ENCODE measurements around the gene DYNLT5. TPM values are rescaled to one million over a fixed set of nuclear protein-coding genes. Genes with fewer than 3 reads are reported as not detected.
"Not testable (repeated sequence)": the region's sequence is repeated elsewhere in the genome, so short reads cannot be mapped to it uniquely, and the experiment has no call there.

DYNLT5 gene
- total RNA-seq, result not detected

- Mint-ChIP-seq H3K36me3 (peaks cover 0 to 5% of the 10 kb centered on the region in 2 donors), H3K9me3 (no peaks in the 10 kb centered on the region), H3K27ac (no peak within 1 kb of the TSS)
- no peak for DNase-seq (ENCODE audit: low spot score in 2 of 2)
- ATAC-seq, result peak; percentile 56 to 73
Measured at GRCh38 chr1:66752000-66752592, at the start of gene DYNLT5. Gene DYNLT5, plus strand, starts transcription at chr1:66752459. Its CDS starts 2,200 bp downstream, at chr1:66754659.

GRCh38 chr1:66704177-66704875 lies 47.9 kb upstream of the DYNLT5 start:
- no peak overlapping the region for H3K27ac Mint-ChIP-seq
- ATAC-seq, result no peak
- H3K36me3 Mint-ChIP-seq, result no peaks in the 10 kb centered on the region
- H3K9me3 Mint-ChIP-seq, result no peaks in the 10 kb centered on the region
- DNase-seq (ENCODE audit: low spot score in 2 of 2), result no peak

- DNase-seq (ENCODE audit: low spot score in 2 of 2) (no peak), ATAC-seq (no peak)
- Mint-ChIP-seq H3K36me3 (no peaks in the 10 kb centered on the region), H3K9me3 (no peaks in the 10 kb centered on the region), H3K27ac (no peak overlapping the region)
Measured at GRCh38 chr1:66705110-66705509, 47.1 kb upstream of the DYNLT5 start.

- ATAC-seq (no peak), DNase-seq (ENCODE audit: low spot score in 2 of 2) (no peak)
- no peaks in the 10 kb centered on the region for H3K36me3 Mint-ChIP-seq
Measured at GRCh38 chr1:66711420-66711819, 40.8 kb upstream of the DYNLT5 start.

GRCh38 chr1:66712839-66713238 lies 39.4 kb upstream of the DYNLT5 start:
- no peak for DNase-seq (ENCODE audit: low spot score in 2 of 2)

More at GRCh38 chr1:66711420-66711819, 40.8 kb upstream of the DYNLT5 start:
- no peaks in the 10 kb centered on the region for H3K9me3 Mint-ChIP-seq
- no peak overlapping the region for H3K27ac Mint-ChIP-seq

GRCh38 chr1:66723985-66724384 lies 28.3 kb upstream of the DYNLT5 start:
- H3K36me3 Mint-ChIP-seq, result no peaks in the 10 kb centered on the region
- ATAC-seq (no peak), DNase-seq (ENCODE audit: low spot score in 2 of 2) (no peak)
- no peak overlapping the region for H3K27ac Mint-ChIP-seq
- no peaks in the 10 kb centered on the region for H3K9me3 Mint-ChIP-seq

More at GRCh38 chr1:66712839-66713238, 39.4 kb upstream of the DYNLT5 start:
- Mint-ChIP-seq H3K27ac (no peak overlapping the region), H3K9me3 (no peaks in the 10 kb centered on the region), H3K36me3 (no peaks in the 10 kb centered on the region)
- ATAC-seq, result no peak

GRCh38 chr1:66725885-66726665 lies 26.2 kb upstream of the DYNLT5 start:
- no peaks in the 10 kb centered on the region for H3K9me3 Mint-ChIP-seq
- no peak overlapping the region for H3K27ac Mint-ChIP-seq
- ATAC-seq (peak; percentile 63 to 71), DNase-seq (ENCODE audit: low spot score in 2 of 2) (peak in 1 of 2 donors; percentile 71)
- H3K36me3 Mint-ChIP-seq, result no peaks in the 10 kb centered on the region

DNA sequence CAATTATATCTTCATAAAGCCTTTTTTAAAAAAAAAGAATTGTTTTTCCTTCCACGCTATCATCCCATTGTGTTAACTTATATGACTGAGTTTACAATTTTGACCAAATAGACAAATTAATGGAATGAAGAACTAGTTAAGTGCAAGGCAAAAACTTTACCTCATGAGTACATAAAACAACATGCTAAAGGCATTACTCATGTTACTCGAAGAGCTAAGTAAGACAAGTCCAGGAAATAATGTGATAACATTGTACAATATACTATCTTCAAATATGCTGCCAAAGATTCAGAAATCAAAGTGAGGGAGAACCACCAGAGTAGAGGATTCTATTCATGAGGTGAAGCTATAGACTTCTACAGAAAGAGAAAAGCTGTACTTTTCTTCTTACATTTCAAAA lies 24.2 kb upstream of the DYNLT5 start:
- DNase-seq (ENCODE audit: low spot score in 2 of 2), result no peak
- no peak overlapping the region for H3K27ac Mint-ChIP-seq

GRCh38 chr1:66728716-66729115 lies 23.5 kb upstream of the DYNLT5 start:
- not testable (repeated sequence) for ATAC-seq; DNase-seq (ENCODE audit: low spot score in 2 of 2); H3K9me3 Mint-ChIP-seq; H3K36me3 Mint-ChIP-seq
- H3K27ac Mint-ChIP-seq, result peak overlapping the region in 1 of 2 donors; percentile 10

More for the DNA sequence above, 24.2 kb upstream of the DYNLT5 start:
- Mint-ChIP-seq H3K36me3 (no peaks in the 10 kb centered on the region), H3K9me3 (no peaks in the 10 kb centered on the region)
- no peak for ATAC-seq

- H3K36me3 Mint-ChIP-seq, result no peaks in the 10 kb centered on the region
- peak overlapping the region in 1 of 2 donors; percentile 10 for H3K27ac Mint-ChIP-seq
- no peaks in the 10 kb centered on the region for H3K9me3 Mint-ChIP-seq
- peak; percentile 37 to 45 for ATAC-seq
- DNase-seq (ENCODE audit: low spot score in 2 of 2), result no peak
Measured at GRCh38 chr1:66729119-66729518, 23.1 kb upstream of the DYNLT5 start.

GRCh38 chr1:66729523-66729922 lies 22.7 kb upstream of the DYNLT5 start:
- Mint-ChIP-seq H3K27ac (peak overlapping the region in 1 of 2 donors; percentile 10), H3K9me3 (no peaks in the 10 kb centered on the region), H3K36me3 (no peaks in the 10 kb centered on the region)
- ATAC-seq, result no peak
- DNase-seq (ENCODE audit: low spot score in 2 of 2), result no peak

DNA sequence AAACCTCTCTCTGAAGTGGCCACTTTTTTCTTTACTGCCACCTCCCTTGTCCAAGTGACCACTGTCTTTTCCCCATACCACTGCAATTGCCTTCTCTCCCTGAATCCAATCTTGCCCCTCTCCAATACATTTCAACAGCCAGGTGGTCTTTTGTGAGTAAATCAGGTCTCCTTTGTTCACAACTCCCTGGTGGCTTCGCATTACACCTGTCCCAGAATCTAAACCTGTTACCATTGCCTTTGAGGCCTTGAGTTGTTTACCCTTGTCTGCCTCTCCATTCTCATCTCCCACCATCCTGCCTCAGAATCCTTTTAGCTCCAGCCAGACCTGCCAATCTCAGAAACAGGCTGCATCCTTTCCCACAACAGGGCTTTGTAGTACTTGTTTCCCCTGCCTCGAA lies 21.8 kb upstream of the DYNLT5 start:
- no peaks in the 10 kb centered on the region for H3K9me3 Mint-ChIP-seq
- DNase-seq (ENCODE audit: low spot score in 2 of 2) (no peak), ATAC-seq (no peak)
- H3K27ac Mint-ChIP-seq, result no peak overlapping the region
- no peaks in the 10 kb centered on the region for H3K36me3 Mint-ChIP-seq

- DNase-seq (ENCODE audit: low spot score in 2 of 2) (no peak), ATAC-seq (no peak)
- no peaks in the 10 kb centered on the region for H3K36me3 Mint-ChIP-seq
- no peaks in the 10 kb centered on the region for H3K9me3 Mint-ChIP-seq
- H3K27ac Mint-ChIP-seq, result no peak overlapping the region
Measured at GRCh38 chr1:66731170-66731865, 20.9 kb upstream of the DYNLT5 start.

DNA sequence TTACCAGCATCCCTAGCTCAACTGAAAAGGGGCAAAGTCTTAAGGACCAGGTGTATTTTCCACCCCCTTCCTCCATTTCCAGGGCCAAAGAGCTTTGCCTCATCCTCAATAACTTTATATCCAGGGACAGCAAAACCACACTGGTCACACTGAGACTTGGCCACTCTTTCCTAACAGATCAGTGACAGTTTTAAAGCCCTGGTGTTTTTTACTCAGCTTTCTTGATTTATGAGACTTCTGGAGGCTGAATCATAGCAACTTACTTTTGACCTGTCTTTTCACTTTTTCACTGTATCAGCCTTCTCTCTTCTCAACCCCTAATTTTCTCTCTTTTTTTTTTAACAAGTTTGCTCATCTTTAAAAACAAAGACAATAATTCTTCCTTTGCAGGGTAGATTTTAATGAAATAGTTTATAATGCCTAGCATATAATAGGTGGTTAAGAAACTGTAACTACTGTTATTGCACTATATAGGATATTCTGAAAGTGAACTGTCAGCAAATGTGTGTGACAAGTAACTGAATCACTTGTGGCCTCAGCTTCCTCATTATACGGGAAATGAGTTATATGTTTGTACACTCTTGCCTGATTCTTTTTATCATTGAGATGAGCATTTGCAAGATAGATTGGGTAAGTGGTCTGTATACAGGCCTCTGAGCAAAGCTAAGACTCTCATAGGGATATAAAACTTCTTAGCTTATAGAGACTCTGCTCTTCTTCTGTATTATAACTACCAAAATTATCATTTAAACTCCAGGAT lies 19.7 kb upstream of the DYNLT5 start:
- Mint-ChIP-seq H3K36me3 (no peaks in the 10 kb centered on the region), H3K27ac (peak overlapping the region; percentile 29 to 81), H3K9me3 (no peaks in the 10 kb centered on the region)
- ATAC-seq (peak; percentile 73 to 89), DNase-seq (ENCODE audit: low spot score in 2 of 2) (no peak)

- H3K9me3 Mint-ChIP-seq, result no peaks in the 10 kb centered on the region
- DNase-seq (ENCODE audit: low spot score in 2 of 2), result no peak
- no peak overlapping the region for H3K27ac Mint-ChIP-seq
- H3K36me3 Mint-ChIP-seq, result no peaks in the 10 kb centered on the region
- no peak for ATAC-seq
Measured at GRCh38 chr1:66733348-66734017, 18.8 kb upstream of the DYNLT5 start.

DNA sequence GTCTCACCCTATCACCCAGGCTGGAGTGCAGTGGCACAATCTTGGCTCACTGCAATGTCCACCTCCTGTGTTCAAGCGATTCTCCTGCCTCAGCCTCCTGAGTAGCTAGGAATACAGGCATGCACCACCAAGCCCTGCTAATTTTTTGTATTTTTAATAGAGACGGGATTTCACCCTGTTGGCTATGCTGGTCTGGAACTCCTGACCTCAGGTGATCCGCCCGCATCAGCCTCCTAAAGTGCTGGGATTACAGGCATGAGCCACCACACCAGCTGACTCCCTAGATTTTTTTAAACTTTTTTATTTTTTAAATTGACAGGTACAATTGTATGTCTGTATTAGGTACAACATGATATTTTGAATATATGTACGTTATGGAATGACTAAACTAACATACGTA lies 17.7 kb upstream of the DYNLT5 start:
- not testable (repeated sequence) for H3K27ac Mint-ChIP-seq; DNase-seq (ENCODE audit: low spot score in 2 of 2); H3K9me3 Mint-ChIP-seq; ATAC-seq; H3K36me3 Mint-ChIP-seq

All from activated naive CD4-positive, alpha-beta T cell treated with anti-CD3 and anti-CD28 coated beads, Interleukin-2, amount 50 U/mL, for 72 hours (primary cell).